HG03571 (cell line): Measurements from ENCODE around the gene FCMR.

ENCODE experiments used
- ATAC-seq: cut with Tn5 transposase; IDR thresholded peaks from one replicate; pipeline ENCODE4 v1.9.1; 2021; ENCODE audit not compliant: unreplicated experiment

The FCMR gene

DNA sequence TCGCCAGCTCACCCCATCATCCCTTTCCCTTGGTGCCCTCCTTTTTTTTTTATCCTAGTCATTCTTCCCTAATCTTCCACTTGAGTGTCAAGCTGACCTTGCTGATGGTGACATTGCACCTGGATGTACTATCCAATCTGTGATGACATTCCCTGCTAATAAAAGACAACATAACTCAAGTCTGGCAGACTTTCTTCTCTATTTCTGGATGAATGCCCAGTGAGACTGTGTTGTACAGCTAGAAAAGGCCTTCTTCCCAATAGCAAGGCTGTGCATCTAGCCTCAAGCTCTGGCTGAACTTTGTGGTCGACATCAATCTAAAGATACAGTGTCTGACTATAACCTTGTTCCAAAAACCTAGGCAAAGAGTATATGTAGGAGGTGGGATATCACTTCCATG lies 18.1 kb downstream of the FCMR start:
- ATAC-seq: no peak

GRCh38 chr1:206902702-206903101 lies 19.0 kb downstream of the FCMR start:
- ATAC-seq: no peak

GRCh38 chr1:206901944-206902343 lies 19.8 kb downstream of the FCMR start:
- ATAC-seq: no peak

GRCh38 chr1:206900149-206900548 lies 21.6 kb downstream of the FCMR start:
- no peak for ATAC-seq

- no peak for ATAC-seq
These were observed 22.0 kb downstream of the FCMR start for GRCh38 chr1:206899717-206900116.

DNA sequence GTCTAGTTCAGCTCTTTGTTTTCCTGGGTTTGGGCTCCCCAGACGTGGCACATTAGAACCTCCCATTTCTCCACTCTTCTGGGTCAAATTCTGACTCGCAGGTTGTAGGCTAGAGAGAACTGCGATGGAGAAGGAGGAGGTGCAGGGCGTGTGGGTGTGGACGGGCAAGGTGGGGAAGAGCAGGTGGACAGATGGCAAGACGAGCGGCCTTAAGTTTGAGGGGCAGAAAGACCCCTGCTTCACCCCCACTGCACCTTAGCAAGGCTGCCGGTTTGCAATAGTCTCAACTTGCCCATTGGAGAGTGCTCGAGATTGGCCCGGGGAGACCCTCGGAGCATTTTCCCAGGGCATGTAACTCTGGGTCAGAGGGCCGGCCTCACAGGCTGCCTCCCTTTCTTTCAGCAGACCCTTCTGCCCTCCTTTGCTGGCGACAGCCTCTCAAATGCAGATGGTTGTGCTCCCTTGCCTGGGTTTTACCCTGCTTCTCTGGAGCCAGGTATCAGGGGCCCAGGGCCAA lies 22.8 kb downstream of the FCMR start:
- ATAC-seq: no peak

DNA sequence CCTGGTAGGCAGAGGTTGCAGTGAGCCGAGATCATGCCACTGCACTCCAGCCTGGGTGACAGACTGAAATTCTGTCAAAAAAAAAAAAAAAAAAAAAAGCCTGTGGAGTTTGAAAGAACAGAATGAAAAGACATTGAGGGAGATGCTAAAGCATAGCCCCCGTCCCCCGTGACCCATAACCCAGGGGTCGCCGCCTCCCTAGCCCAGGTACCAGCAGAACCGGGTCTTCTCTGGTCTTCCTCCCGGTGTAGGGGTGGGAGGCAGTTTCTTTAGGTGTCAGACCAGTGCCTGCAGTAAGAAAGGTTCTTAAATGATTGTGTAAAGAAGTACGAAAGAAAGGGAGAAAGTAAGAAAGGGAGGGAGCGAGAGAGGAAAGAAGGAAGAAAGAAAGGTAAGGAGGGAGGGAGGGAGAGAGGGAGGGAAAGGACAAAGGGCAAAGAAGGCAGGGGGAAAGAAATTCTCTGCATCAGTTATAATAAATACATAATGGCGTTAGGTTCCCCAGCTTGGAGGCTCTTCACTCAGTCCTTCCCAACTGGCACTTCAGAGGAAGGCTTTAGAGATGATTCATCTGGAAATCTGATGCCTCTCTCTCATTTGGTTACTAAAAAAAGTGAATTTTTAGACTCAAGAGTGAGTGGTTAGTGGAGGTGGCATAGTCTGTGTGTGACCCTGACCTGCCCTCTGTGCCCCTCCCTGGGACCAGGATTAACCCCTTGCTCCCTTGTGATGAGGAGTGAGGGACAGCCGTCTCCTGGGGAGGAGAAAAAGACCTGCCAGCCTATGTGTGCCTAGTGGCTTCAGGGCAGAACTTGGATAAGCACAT lies 23.4 kb downstream of the FCMR start:
- ATAC-seq: no peak

DNA sequence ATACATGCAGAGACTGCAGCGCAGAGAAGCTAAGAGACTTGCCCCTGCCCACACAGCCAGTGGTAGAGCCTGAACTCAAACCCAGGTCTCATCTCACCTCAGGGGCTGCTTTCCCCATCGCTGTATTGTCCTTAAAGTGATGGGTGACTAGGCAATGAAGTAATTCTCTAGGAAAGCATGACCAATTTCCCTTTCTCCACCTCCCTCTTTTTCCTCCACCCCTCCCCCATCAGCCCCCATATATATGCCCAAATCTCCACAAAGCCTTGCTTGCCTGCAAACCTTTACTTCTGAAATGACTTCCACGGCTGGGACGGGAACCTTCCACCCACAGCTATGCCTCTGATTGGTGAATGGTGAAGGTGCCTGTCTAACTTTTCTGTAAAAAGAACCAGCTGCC lies 24.6 kb downstream of the FCMR start, which contains the start of gene IL24:
IL24 (plus strand) TSS at position 269 of the 400 bp plus-strand sequence. CDS start 390 bp downstream, outside the sequence.
- no peak for ATAC-seq

GRCh38 chr1:206896261-206896660 lies 25.5 kb downstream of the FCMR start:
- no peak for ATAC-seq

- ATAC-seq: no peak
These were observed 25.9 kb downstream of the FCMR start for GRCh38 chr1:206895837-206896242.

DNA sequence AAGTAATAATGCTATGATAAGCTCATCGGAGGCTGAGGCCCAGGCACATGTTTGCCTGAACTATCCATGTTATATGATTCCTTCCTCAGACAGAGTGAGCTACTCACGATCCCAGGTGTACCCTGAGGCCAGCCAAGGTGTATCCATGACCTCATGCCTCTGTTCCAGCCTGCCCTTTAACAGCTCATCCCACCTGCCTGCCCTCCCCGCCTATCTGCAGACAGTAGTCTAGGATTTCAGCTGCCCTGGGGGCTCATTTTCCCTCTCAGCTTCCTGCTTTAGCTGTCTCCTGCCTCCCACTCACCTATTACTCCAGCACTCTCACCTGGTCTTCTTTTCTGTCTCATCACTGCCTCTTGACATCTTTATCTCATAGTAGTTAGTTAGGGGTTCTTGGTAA lies 26.4 kb downstream of the FCMR start:
- no peak for ATAC-seq

DNA sequence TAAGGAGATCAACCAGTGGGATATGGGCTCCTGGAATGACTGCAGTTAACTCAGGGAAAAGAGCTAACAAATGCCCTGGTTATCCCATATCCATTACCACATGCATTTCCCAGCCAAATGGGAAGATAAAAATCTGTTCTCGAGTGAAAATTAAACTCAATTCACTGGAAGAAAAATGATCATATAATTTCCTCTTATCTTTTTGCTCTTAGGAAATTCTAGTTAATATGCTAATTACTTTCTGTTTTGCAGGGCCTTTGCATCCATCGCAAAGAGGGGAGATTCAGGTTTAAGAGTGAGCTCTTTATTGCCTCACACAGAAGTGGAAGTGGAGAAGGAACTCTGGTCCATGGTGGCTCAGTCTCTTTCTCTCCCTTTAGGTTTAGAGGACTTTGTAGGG lies 28.4 kb downstream of the FCMR start:
- no peak for ATAC-seq

DNA sequence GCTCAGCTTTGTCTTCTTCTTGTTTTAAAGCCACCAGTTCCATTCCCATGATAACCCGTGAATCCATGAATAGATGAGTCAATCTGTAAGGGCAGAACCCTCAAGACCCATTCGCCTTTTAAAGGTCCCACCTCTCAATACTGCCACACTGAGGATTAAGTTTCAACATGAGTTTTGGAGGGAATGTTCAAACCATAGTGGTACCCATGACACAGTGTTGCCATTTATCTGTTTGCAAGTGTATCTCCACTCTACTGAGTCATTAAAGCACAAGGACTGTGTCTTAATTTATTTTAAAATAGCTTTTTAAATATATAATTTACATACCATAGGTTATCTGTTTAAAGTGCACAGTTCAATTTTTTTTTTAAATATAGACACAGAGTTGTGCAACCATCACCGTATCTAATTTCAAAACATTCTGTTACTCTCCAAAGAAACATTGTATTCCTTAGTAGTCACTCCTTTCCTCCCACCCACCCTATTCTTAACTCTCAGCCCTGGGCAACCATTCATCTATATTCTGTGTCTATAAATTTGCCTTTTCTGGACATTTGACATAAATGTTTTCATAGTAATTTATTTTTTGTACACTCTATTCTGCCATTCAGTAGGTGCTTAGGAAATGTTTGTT lies 29.3 kb downstream of the FCMR start:
- no peak for ATAC-seq

DNA sequence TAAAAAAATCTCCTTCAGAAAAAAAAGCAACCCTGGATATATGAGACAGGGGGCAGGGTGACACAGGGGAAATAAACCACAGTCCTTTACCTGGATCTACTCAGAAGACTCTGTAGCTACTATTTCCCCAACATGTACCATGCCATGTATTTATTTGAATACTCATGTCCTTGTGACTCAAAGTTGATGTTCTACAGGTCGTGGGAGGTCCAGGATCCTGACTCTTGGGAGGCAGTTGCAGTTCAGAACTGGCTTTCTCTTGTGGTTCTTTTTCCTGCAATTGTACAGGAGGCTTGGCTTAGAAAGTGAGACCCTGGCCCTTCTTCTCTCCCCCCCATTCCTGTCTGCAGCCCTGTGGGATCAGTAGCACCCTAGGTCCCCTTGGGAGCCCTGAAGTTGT lies 30.3 kb downstream of the FCMR start:
- no peak for ATAC-seq

DNA sequence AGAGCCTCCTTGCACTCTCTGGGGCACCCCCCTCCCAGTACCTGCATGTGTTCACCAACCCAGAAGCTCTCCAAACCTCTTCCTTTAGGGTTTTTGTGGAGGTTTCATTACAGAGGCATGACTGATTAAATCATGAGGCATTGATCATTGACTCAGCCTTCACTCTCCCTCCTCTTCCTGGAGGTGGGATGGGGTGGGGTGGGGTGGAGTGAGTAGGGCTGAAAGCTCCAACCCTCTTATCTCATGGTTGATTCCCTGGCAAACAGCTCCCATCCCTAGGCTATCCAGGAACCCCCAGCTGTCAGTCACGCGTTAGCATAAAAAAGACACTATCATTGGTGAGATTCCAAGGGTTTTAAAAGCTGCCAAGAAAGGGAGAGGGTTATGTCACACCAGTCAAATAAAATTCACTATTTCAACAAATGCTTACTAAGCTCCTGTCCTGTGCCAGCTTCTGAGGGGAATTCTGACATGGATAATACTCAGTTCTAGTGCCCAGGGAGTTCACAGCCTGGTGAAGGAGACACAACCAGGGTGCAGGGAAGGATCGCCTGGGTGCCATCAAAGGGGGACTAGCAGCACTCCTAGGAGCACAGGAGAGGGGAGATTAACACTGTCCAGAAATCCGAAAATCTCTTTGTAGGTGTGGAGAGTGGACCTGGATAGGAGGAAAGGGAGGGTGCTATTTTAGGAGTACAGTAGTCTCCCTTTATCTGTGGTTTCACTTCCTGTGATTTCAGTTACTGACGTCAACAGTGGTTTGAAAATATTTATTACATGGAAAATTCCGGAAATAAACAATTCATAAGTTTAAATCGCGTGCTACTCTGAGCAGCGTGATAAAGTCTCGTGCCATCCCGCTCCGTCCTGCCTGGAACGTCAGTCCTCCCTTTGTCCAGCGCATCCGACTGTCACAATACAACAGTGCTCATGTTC lies 31.3 kb downstream of the FCMR start:
- no peak for ATAC-seq

DNA sequence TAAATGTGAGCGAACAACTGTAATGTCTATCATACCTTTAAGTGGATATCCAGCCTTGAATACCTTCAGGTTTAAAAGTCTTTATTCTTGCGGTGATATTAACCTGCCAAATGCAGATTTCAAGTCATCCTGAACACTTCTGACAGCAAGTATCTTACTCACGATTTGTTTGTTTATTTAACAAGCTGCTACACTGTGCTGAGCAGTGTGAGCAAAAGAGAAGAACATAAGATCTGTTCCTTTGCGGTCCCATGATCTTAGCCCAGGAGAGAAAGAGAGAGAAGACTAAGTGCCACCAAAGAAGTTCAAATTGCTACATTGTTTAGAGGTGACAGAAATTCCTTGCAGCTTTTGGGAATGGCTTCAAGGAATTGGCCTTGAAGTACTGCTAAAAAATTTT lies 34.0 kb downstream of the FCMR start:
- no peak for ATAC-seq

DNA sequence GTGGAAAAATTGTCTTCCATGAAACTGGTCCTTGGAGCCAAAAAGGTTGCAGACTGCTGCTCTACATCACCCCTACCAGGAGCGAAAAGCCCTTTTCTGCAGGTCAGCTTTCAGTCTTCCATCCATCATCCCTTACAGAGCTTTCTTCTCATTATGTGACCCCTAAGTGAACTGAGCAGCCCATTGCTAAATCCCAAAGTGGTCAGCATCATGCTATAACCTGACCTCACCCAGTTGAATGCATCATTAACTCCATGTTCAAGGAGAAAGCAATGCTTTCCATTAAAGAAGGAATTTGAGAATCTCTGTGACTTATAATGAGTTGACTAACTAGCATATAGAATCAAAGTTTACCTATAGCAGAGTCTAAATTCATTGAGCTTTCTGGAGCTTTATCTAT lies 34.9 kb downstream of the FCMR start:
- no peak for ATAC-seq

GRCh38 chr1:206885341-206886060 lies 36.2 kb downstream of the FCMR start:
- ATAC-seq: no peak

GRCh38 chr1:206883876-206884275 lies 37.9 kb downstream of the FCMR start:
- ATAC-seq: no peak

DNA sequence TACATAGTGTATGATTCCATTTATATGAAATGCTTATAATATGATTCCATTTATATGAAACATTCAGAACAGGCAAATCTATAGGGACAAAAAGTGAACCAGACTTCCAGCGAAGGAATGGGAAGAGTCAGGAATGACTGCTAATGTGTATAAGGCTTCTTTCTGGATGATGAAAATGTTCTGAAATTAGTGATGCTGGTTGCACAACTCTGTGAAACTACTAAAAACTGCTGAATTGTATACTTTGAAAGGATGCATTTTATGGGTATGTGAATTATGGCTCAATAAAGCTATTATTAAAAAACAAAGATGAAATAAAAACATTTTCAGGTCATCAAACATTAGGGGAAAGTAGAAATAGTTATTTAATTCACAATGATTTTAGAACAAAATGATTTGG lies 38.6 kb downstream of the FCMR start:
- ATAC-seq: no peak

DNA sequence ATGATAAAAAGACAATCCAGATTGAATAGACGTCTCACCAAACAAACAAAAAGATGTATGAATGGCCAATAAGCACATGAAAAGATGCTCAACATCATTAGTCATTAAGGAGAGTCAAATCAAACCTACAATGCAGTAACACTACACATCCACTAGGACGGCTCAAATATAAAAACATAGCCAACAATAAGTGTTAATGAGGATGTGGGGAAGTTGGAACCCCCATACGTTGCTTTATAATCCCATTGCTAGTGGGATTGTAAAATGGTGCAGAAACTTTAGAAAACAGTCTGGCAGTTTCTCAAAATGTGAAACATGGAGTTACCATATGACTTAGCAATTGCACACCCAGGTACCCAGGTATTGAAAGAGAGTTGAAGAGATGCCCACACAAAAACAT lies 39.2 kb downstream of the FCMR start:
- no peak for ATAC-seq
